ENCODE results near the gene IFT20.
A peak's percentile ranks its signal among the peaks of the same experiment; 100 is the strongest.

The IFT20 gene

GRCh38 chr17:28335959-28336871 is 943 bp upstream of the IFT20 start:
- peak overlapping the region; percentile 16 for H2AFZ ChIP-seq (ENCODE audit: low read length, unreplicated experiment)
- no peaks in the 10 kb centered on the region for H3K27me3 ChIP-seq (ENCODE audit: insufficient read depth, low read length)
- H3K4me3 ChIP-seq (ENCODE audit: low read depth, low read length): peak overlapping the region; percentile 99
- H3K36me3 ChIP-seq (ENCODE audit: insufficient read depth, low read length): peaks cover 4% of the 10 kb centered on the region; the same call in 1 of the 2 replicates
- H3K4me1 ChIP-seq (ENCODE audit: control insufficient read depth, insufficient read depth, low read length, unreplicated experiment): peaks cover 32% of the 10 kb centered on the region
- peak overlapping the region; percentile 72 for H3K27ac ChIP-seq (ENCODE audit: low read depth, low read length)
- H3K79me2 ChIP-seq (ENCODE audit: control insufficient read depth, insufficient read depth, low read length, unreplicated experiment): peaks cover 66% of the 10 kb centered on the region

DNA sequence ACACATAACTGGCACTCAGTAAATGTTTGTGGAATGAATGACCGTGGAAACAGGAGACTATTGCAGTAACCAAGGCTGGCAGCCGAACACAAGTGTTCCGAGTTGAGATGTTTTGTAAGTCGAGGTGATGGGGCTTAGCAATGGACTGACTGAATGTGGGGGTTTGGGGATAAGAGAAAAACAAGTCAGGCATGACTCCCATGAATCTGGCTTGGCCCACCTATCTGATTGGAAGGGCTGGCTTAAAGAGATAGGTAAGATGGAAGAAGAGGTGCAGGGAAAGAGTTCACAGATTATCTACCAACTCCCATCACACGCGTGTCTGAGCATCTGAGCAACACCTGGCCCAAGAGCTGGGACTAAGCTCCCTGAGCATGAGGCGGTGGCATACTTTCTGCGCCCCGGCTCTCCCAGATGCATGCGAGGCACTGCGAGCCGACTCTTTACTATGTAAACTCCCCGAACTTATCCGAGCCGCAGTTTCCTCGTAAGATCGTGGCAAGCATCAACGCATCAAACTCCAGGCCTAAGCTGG is 539 bp downstream of the IFT20 start:
- Histone ChIP-seq H3K4me1 (ENCODE audit: control insufficient read depth, insufficient read depth, low read length, unreplicated experiment) (peaks cover 32% of the 10 kb centered on the region), H3K27ac (ENCODE audit: low read depth, low read length) (peak overlapping the region; percentile 87), H3K27me3 (ENCODE audit: insufficient read depth, low read length) (no peaks in the 10 kb centered on the region), H3K36me3 (ENCODE audit: insufficient read depth, low read length) (no peaks in the 10 kb centered on the region), H3K79me2 (ENCODE audit: control insufficient read depth, insufficient read depth, low read length, unreplicated experiment) (peaks cover 62% of the 10 kb centered on the region), H2AFZ (ENCODE audit: low read length, unreplicated experiment) (peak overlapping the region; percentile 92), H3K4me3 (ENCODE audit: low read depth, low read length) (peak overlapping the region; percentile 99)

DNA sequence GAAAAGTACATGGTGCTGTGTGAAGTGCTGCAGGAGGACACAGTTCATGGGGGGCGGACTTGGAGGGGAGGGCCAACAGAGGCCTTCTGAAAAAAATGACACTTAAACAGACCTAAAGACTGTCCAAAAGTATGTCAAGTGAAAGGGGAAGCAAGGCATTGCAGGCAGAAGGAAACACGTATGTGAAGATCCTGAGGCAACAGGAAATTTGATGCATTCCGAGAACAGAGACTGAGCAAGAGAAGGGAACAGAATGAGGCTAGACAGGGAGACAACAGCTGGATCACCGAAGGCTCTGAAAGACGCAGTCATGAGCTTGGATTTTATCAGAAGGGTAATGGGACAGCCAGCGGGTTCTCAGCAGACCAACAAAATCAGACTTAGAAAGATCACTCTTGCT is 1.1 kb downstream of the IFT20 start:
- peak overlapping the region; percentile 99 for H3K4me3 ChIP-seq (ENCODE audit: low read depth, low read length)
- no peaks in the 10 kb centered on the region; the same call in 1 of the 2 replicates for H3K36me3 ChIP-seq (ENCODE audit: insufficient read depth, low read length)
- peaks cover 57% of the 10 kb centered on the region for H3K79me2 ChIP-seq (ENCODE audit: control insufficient read depth, insufficient read depth, low read length, unreplicated experiment)
- peaks cover 32% of the 10 kb centered on the region for H3K4me1 ChIP-seq (ENCODE audit: control insufficient read depth, insufficient read depth, low read length, unreplicated experiment)
- no peak overlapping the region for H3K27ac ChIP-seq (ENCODE audit: low read depth, low read length)
- H3K27me3 ChIP-seq (ENCODE audit: insufficient read depth, low read length): no peaks in the 10 kb centered on the region
- H2AFZ ChIP-seq (ENCODE audit: low read length, unreplicated experiment): no peak overlapping the region

DNA sequence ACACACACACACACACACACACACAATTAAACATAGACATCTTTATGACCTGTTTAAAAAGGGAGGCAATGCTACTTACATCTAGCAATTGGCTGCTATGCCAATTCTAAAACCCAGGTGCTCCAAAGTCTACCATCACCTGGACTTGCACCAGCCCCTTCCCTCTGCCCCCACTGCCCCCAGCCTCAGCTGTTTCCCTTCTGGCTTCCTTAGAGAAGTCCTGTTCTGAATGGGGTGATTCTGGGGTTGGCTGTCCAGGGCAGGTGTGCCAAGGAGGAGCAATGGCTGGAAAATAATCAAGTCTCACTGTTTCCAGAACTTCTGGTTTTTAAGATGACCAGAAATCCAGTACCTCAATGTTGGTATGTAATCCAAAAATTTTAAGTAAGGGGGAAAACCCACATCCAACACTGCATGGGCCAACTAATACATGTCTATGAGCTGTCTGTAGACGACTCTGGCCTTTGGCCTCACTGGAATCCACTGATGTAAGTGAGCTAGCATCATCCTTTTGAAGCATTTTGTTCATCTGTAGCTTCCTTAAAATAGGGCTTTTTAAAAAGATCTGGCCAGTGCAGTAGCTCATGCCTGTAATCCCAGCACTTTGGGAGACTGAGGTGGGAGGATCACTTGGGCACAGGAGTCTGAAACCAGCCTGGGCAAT is 2.1 kb downstream of the IFT20 start:
- H3K4me3 ChIP-seq (ENCODE audit: low read depth, low read length): no peak overlapping the region; the same call in 1 of the 2 replicates
- peaks cover 26% of the 10 kb centered on the region for H3K4me1 ChIP-seq (ENCODE audit: control insufficient read depth, insufficient read depth, low read length, unreplicated experiment)
- no peak overlapping the region for H3K27ac ChIP-seq (ENCODE audit: low read depth, low read length)
- peaks cover 52% of the 10 kb centered on the region for H3K79me2 ChIP-seq (ENCODE audit: control insufficient read depth, insufficient read depth, low read length, unreplicated experiment)
- peaks cover 10% of the 10 kb centered on the region; the same call in 1 of the 2 replicates for H3K36me3 ChIP-seq (ENCODE audit: insufficient read depth, low read length)
- no peak overlapping the region for H2AFZ ChIP-seq (ENCODE audit: low read length, unreplicated experiment)
- no peaks in the 10 kb centered on the region for H3K27me3 ChIP-seq (ENCODE audit: insufficient read depth, low read length)

DNA sequence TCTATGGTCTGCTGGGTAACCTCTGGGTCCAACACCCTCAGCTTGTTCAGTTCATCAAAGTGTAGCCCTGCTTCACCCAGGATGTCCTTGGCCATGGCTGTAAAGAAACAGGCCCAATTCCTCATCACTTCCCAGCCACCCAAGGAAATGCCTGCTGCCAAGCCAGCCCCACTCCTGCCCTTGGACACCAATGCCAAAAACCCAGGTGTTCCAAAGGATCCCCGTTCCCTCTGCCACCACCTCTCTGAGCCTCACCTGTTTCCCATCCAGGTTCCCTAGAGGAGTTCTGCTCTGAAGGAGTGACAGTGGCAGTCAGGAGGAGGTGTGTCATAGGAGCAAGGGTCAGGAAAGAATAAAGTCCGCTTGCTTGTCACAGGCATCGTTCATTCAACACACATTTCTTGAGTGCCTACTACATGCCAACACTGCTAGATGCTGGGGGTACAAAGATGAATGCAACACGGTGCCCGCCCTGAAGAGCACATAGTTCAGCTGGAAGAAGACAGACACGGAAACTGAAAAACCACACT is 3.3 kb downstream of the IFT20 start:
- H3K4me1 ChIP-seq (ENCODE audit: control insufficient read depth, insufficient read depth, low read length, unreplicated experiment): peaks cover 16% of the 10 kb centered on the region
- H3K27ac ChIP-seq (ENCODE audit: low read depth, low read length): no peak overlapping the region
- no peak overlapping the region for H3K4me3 ChIP-seq (ENCODE audit: low read depth, low read length)
- H2AFZ ChIP-seq (ENCODE audit: low read length, unreplicated experiment): no peak overlapping the region
- H3K27me3 ChIP-seq (ENCODE audit: insufficient read depth, low read length): no peaks in the 10 kb centered on the region
- H3K36me3 ChIP-seq (ENCODE audit: insufficient read depth, low read length): peaks cover 10% of the 10 kb centered on the region; the same call in 1 of the 2 replicates
- peaks cover 39% of the 10 kb centered on the region for H3K79me2 ChIP-seq (ENCODE audit: control insufficient read depth, insufficient read depth, low read length, unreplicated experiment)

GRCh38 chr17:28330671-28331070 is 4.6 kb downstream of the IFT20 start:
- no peaks in the 10 kb centered on the region for H3K27me3 ChIP-seq (ENCODE audit: insufficient read depth, low read length)
- H3K79me2 ChIP-seq (ENCODE audit: control insufficient read depth, insufficient read depth, low read length, unreplicated experiment): peaks cover 29% of the 10 kb centered on the region
- H3K36me3 ChIP-seq (ENCODE audit: insufficient read depth, low read length): peaks cover 10% of the 10 kb centered on the region; the same call in 1 of the 2 replicates
- H3K27ac ChIP-seq (ENCODE audit: low read depth, low read length): no peak overlapping the region
- H3K4me3 ChIP-seq (ENCODE audit: low read depth, low read length): no peak overlapping the region
- peaks cover 9% of the 10 kb centered on the region for H3K4me1 ChIP-seq (ENCODE audit: control insufficient read depth, insufficient read depth, low read length, unreplicated experiment)
- H2AFZ ChIP-seq (ENCODE audit: low read length, unreplicated experiment): no peak overlapping the region

DNA sequence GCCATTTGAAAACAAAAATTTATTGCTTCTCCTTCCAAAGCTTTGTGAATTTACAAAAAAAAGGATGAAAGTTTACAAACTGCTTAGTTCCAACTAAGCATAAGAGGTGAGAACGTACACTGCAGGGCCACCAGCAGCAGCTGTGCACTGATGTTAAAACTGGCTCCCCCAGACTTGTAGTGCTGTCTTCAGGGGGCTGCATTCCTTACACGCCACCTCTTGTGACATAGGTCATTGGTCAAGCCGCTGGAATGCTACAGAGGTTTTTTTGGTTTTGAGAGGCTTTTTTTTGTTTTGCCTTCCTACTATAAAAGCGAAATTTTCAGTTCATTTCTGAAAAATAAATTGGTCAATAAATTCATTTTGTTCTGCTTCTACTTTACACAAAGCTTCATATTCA is 6.9 kb downstream of the IFT20 start:
- H3K4me3 ChIP-seq (ENCODE audit: low read depth, low read length): no peak overlapping the region
- H3K27me3 ChIP-seq (ENCODE audit: insufficient read depth, low read length): no peaks in the 10 kb centered on the region
- no peaks in the 10 kb centered on the region for H3K4me1 ChIP-seq (ENCODE audit: control insufficient read depth, insufficient read depth, low read length, unreplicated experiment)
- H3K27ac ChIP-seq (ENCODE audit: low read depth, low read length): no peak overlapping the region
- H3K36me3 ChIP-seq (ENCODE audit: insufficient read depth, low read length): peaks cover 10% of the 10 kb centered on the region; the same call in 1 of the 2 replicates
- no peak overlapping the region for H2AFZ ChIP-seq (ENCODE audit: low read length, unreplicated experiment)
- H3K79me2 ChIP-seq (ENCODE audit: control insufficient read depth, insufficient read depth, low read length, unreplicated experiment): peaks cover 11% of the 10 kb centered on the region

DNA sequence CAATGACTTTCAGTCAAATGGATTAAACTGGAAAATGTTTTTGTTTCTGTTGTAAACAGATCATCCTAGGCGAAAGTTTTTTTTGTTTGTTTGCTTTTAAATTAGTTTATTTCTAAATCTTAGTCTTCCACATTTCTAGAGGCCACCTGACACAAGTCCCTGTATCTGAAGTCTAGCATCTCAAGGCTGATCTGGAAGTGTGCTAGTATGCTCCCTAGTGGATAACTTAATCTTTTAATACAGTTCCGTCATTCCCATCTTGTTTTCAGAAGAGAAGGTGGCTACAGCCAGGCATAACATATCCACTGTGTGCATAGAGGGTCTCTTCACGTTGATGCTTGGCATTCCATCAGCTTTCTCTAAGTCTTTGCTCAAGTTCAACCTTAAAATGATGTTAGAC is 7.6 kb downstream of the IFT20 start:
- H3K27me3 ChIP-seq (ENCODE audit: insufficient read depth, low read length): no peaks in the 10 kb centered on the region
- H2AFZ ChIP-seq (ENCODE audit: low read length, unreplicated experiment): no peak overlapping the region
- peaks cover 10% of the 10 kb centered on the region; the same call in 1 of the 2 replicates for H3K36me3 ChIP-seq (ENCODE audit: insufficient read depth, low read length)
- H3K4me1 ChIP-seq (ENCODE audit: control insufficient read depth, insufficient read depth, low read length, unreplicated experiment): no peaks in the 10 kb centered on the region
- peaks cover 4% of the 10 kb centered on the region for H3K79me2 ChIP-seq (ENCODE audit: control insufficient read depth, insufficient read depth, low read length, unreplicated experiment)
- no peak overlapping the region for H3K4me3 ChIP-seq (ENCODE audit: low read depth, low read length)
- no peak overlapping the region for H3K27ac ChIP-seq (ENCODE audit: low read depth, low read length)

GRCh38 chr17:28327031-28327607 is 8.2 kb downstream of the IFT20 start:
- Histone ChIP-seq H3K27me3 (ENCODE audit: insufficient read depth, low read length) (no peaks in the 10 kb centered on the region), H3K79me2 (ENCODE audit: control insufficient read depth, insufficient read depth, low read length, unreplicated experiment) (peaks cover under 1% of the 10 kb centered on the region), H3K4me1 (ENCODE audit: control insufficient read depth, insufficient read depth, low read length, unreplicated experiment) (no peaks in the 10 kb centered on the region), H3K27ac (ENCODE audit: low read depth, low read length) (no peak overlapping the region), H2AFZ (ENCODE audit: low read length, unreplicated experiment) (no peak overlapping the region), H3K36me3 (ENCODE audit: insufficient read depth, low read length) (peaks cover 10% of the 10 kb centered on the region; the same call in 1 of the 2 replicates), H3K4me3 (ENCODE audit: low read depth, low read length) (no peak overlapping the region)

GRCh38 chr17:28326114-28326513 is 9.2 kb downstream of the IFT20 start:
- Histone ChIP-seq H3K27me3 (ENCODE audit: insufficient read depth, low read length) (no peaks in the 10 kb centered on the region), H3K4me1 (ENCODE audit: control insufficient read depth, insufficient read depth, low read length, unreplicated experiment) (no peaks in the 10 kb centered on the region), H3K79me2 (ENCODE audit: control insufficient read depth, insufficient read depth, low read length, unreplicated experiment) (no peaks in the 10 kb centered on the region), H3K27ac (ENCODE audit: low read depth, low read length) (no peak overlapping the region), H2AFZ (ENCODE audit: low read length, unreplicated experiment) (no peak overlapping the region), H3K4me3 (ENCODE audit: low read depth, low read length) (no peak overlapping the region), H3K36me3 (ENCODE audit: insufficient read depth, low read length) (peaks cover 10% of the 10 kb centered on the region; the same call in 1 of the 2 replicates)
